Stimulated activated CD4-positive, alpha-beta T cell treated with anti-CD3 and anti-CD28 coated beads, Interleukin-12 subunit alpha, Interleukin-12 subunit beta, amount 100 ng/mL, for 48 hours (primary cell): Measurements from ENCODE around the gene SPG7.
"Not testable (repeated sequence)": the region's sequence is repeated elsewhere in the genome, so short reads cannot be mapped to it uniquely, and the experiment has no call there.

Experiments used
- DNase-seq, 3 donors: peaks; one replicate each; pipeline ENCODE4 v3.0.0-alpha.2; 2020; ENCODE audit warnings: low read depth in 2 of 3, low spot score in 1 of 3

The SPG7 gene

DNA sequence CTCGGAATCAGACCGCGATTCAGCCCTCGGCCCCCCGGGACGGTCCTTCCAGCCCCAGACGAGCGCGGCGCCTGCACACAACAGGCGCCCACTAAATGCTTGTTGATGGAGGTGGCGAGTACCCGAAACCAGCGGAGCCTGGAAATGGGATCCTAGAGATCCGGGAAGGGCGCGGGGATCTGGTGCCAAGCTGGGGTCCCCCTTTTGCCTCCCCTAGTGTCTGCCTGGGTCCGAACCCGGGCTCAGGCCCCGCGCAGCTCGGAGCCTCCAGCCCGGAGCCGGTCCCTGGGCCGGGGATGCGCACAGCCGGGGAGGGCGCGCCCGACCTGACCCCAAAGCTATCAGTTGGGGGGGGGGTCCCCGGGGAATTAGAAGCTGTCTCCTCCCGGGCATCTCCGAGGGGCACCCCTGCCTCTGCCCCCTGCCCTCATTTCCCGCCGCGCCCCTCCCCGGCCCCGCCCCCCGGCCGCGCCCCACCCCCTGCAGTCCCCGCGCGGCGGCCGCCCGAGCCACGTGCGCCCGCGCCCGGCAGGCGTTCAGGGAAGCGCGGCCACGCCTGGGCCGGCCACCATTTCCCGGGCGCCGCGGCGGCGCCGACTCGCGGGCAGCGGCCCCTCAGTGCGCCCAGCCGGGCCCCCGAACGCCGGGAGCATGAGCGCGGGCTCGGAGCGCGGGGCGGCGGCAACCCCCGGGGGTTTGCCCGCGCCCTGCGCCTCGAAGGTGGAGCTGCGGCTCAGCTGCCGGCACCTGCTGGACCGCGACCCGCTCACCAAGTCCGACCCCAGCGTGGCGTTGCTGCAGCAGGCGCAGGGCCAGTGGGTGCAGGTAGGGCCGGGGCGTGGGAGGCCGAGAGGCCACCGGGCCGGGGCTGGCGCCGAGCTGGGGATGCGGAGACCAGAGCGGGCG is 67.3 kb downstream of the SPG7 start, which contains the start of gene CPNE7:
Gene CPNE7 (plus strand): TSS at position 512 of the 906 bp plus-strand sequence. CDS start 140 bp downstream, at position 652.
- no peak for DNase-seq

- no peak for DNase-seq
Observed at GRCh38 chr16:89576153-89577054, 68.2 kb downstream of the SPG7 start.

- no peak for DNase-seq
Observed at GRCh38 chr16:89577055-89577759, 69.0 kb downstream of the SPG7 start.

DNA sequence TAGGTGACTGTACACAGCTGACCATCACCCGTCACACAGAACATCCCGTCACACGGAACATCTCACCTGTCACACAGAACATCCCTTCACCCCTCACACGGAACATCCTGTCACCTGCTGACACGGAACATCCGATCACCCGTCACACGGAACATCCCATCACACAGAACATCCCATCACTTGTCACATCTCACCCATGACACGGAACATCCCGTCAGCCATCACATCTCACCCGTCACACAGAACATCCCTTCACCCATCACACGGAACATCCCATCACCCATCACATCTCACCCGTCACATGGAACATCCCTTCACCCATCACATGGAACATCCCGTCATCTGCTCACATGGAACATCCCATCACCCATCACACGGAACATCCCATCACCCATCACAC is 71.1 kb downstream of the SPG7 start:
- no peak for DNase-seq

DNA sequence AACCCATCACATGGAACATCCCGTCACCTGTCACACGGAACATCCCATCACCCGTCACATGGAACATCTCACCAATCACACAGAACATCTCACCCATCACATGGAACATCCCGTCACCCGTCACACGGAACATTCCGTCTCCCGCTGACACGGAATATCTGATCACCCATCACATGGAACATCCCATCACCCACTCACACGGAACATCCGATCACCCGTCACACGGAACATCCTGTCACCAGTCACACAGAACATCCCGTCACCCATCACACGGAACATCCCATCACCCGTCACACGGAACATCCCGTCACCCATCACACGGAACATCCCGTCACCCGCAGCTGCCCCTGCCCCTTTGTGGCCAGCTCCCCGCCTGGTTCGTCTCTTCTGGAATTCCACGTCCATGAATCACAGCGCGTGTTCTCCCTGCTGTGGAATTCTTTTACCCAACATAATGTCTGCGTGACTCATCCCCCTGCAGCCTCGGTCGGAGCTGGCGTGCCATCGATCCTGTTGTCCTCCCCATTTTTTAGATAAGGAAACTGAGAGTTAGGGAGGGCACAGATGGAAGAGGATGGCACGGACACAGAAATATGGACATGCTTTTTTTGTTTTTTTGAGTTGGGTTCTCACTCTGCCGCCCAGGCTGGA is 73.0 kb downstream of the SPG7 start:
- DNase-seq = no peak

- DNase-seq = no peak
Observed at GRCh38 chr16:89581861-89582563, 73.8 kb downstream of the SPG7 start.

DNA sequence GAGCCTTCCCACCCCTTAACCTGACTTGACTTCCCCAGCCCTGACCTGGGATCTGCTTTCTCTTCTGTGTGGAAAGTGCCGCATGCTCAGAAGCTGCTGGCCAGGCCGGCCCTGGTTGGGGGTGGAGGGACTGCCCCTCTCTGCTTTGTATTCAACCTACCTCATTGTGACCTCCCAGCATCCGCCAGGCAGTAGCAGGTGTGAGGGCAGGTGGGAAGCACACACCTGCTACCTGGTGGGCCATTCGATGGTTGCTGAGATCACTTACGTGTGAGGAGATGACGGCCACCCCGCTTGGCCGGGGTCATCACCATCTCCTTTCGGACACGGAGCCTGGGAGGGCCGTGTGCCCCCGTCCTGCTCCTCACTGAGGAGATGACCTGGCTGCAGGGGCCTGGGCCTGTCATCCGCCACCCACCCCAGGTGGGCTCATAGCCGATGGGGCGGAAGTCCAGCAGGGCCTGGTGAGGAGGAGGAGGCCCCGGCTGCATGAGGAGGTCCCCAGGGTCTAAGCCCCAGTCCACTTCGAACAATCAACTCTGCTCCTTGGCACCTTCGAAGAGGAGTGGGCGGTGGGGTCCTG is 74.5 kb downstream of the SPG7 start:
- DNase-seq = no peak

- no peak for DNase-seq
Observed at GRCh38 chr16:89583197-89583894, 75.1 kb downstream of the SPG7 start.

DNA sequence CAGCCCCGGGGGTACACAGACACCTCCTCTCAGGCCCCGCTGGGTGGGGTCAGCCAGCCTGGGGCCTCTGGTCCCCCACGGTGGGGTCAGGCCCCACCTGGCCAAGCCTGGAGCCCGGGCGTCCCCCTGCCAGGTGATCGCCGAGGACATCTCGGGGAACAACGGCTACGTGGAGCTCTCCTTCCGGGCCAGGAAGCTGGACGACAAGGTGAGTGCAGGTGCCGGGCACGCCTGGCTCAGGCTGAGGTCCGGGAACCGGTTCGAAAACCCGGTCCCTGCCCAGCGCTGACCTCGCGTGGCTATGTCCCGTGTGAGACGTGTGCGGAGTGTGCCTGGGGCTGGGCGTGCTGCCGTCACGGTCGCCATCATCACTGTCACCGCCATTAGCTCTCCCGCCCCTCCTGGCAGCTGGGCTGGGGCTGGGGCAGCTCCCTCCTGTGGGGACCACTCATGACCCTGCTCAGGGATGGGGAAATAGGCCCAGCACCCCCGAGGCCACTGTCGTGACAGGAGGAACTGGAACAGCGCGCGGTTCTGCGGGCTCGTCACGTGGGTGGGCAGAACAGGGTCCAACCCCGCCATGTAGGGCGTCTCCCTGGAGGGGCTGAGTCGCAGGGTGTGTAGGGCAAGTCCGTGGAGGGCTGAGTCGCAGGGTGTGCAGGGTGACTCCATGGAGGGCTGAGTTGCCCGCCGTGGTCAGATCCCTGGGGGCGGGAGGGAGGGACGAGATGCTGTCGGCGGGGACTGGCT is 75.9 kb downstream of the SPG7 start:
- no peak for DNase-seq

GRCh38 chr16:89584768-89585549 is 76.8 kb downstream of the SPG7 start:
- DNase-seq = no peak

DNA sequence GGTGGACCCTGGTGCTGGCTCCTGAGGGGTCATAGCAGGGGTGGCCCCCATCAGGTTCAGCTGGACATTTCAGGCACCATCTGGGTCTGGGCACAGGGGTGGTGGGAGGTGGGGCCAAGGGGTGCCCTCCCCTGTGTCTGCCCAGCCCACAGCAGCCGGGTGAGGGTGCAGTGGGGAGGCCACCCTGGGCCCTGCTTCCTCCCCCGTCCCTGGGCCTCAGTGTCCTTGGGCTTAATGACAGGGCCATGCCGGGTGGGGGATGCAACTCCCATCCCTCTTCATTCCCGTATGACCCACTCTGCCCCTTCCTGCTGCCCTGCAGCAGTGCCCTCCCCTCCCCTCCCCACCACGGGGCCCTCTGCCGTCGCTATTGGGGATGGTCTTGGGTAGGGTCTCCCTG is 78.0 kb downstream of the SPG7 start:
- DNase-seq = no peak

DNA sequence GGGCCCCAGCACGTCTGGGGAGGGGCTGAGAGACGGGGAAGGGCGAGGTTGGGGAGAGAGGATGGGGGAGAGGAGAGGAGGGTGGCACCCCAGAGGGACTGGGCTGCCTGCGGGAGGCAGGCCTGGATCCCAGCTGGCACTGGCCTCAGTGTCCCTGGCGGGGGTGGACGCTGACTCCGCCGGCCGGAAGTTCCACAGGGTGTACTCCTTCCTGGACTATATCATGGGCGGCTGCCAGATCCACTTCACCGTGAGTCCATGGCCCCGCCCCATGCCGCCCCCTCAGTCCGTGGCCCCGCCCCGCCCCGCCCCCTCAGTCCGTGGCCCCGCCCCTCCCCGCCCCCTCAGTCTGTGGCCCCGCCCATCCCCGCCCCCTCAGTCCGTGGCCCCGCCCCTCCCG is 78.7 kb downstream of the SPG7 start:
- DNase-seq = no peak

DNA sequence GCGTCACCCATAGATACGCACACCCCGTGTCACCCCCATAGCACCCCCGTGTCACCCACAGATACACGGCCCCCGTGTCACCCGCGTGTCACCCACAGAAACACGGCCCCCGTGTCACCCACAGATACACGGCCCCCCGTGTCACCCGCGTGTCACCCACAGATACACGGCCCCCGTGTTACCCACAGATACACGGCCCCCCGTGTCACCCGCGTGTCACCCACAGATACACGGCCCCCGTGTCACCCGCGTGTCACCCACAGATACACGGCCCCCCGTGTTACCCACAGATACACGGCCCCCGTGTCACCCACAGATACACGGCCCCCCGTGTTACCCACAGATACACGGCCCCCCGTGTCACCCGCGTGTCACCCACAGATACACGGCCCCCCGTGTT is 79.5 kb downstream of the SPG7 start:
- DNase-seq = not testable (repeated sequence)

DNA sequence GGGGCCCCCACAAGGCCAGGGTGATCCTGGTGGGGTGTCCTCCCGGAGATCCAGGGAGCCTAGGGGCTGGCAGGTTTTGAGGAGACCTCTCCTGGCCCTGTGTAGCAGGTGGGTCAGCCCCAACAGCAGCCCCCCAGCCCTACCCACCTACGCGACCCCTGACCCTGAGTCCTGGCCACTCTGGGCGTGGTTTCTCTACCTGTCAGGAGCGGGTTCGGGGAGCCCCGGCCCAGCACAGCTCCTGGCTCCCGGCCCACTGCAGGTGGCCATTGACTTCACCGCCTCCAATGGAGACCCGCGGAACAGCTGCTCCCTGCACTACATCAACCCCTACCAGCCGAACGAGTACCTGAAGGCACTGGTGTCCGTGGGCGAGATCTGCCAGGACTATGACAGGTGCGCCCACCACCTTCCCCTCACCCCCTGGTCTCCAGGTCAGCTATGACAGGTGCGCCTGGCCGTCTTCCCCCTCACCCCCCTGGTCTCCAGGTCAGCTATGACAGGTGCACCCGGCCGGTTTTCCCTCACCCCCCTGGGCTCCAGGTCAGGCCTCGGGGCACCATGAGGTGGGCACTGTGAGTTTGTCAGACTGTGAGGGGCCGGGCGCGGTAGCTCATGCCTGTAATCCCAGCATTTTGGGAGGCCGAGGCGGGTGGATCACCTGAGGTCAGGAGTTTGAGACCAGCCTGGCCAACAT is 80.4 kb downstream of the SPG7 start:
- DNase-seq = no peak

DNA sequence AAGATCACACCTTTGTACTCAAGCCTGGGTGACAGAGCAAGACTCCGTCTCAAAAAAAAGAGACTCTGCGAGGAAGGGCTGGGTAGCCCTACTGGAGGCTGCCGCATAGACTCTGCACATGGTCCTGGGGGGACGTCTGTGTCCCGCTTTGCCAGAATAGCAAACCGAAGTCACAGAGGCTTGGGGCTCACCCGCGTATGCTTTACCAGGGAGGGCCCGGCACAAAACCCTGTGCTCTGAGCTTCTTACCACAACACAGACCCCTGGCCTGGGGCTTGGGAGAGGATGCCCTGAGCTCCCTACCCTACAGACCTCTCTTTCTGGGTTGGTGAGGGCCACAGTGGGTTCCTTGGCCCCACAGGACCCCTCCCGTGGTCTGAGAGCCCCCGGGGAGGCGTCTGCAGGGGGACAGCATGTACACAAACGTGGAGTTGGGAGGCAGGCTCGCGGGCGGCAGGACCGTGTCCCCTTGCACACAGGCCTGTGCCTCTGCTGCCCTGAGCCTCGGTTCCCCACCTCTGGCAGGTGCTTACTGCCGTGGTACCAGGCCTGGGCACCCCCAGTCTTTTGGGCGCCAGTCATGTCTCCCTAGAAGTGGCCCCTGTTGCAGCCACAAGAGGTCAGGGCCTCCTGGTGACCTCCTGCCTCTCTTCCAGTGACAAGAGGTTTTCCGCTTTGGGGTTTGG is 81.2 kb downstream of the SPG7 start:
- DNase-seq = no peak

- DNase-seq = no peak
Observed at GRCh38 chr16:89593841-89594240, 85.6 kb downstream of the SPG7 start.
